Measurements from ENCODE around the gene MSMP.

MSMP gene

GRCh38 chr9:35741740-35742139 lies 12.3 kb downstream of the MSMP start:
- no peak for DNase-seq

- DNase-seq, result no peak
Observed at GRCh38 chr9:35740243-35740642, 13.8 kb downstream of the MSMP start.

- DNase-seq, result no peak
Observed at GRCh38 chr9:35738924-35739323, 15.2 kb downstream of the MSMP start.

- no peak for DNase-seq
Observed at GRCh38 chr9:35738186-35738585, 15.9 kb downstream of the MSMP start.

- no peak for DNase-seq
Observed at GRCh38 chr9:35737143-35737542, 16.9 kb downstream of the MSMP start.

- no peak for DNase-seq
Observed at GRCh38 chr9:35736201-35736633, 17.9 kb downstream of the MSMP start.

- DNase-seq, result no peak
Observed at GRCh38 chr9:35734096-35734495, 20.0 kb downstream of the MSMP start.

GRCh38 chr9:35732800-35733541 lies 21.1 kb downstream of the MSMP start:
- DNase-seq, result no peak

- peak; percentile 93 for DNase-seq
Observed at GRCh38 chr9:35732185-35732799, 21.8 kb downstream of the MSMP start, which contains the start of the genes CREB3 and TLN1. TSS of gene CREB3 (plus strand) at chr9:35732666. CDS start at chr9:35732773, 107 bp downstream. TSS of gene TLN1 (minus strand) at chr9:35732195. CDS start at chr9:35725694, 6,501 bp downstream.

- no peak for DNase-seq
Observed at GRCh38 chr9:35731415-35732184, 22.5 kb downstream of the MSMP start.

- DNase-seq, result no peak
Observed at GRCh38 chr9:35730486-35730854, 23.6 kb downstream of the MSMP start.

GRCh38 chr9:35729700-35730485 lies 24.2 kb downstream of the MSMP start:
- DNase-seq, result no peak

- no peak for DNase-seq
Observed at GRCh38 chr9:35729101-35729500, 25.0 kb downstream of the MSMP start.

- peak; percentile 11 for DNase-seq
Observed at GRCh38 chr9:35728041-35728971, 25.8 kb downstream of the MSMP start.

- DNase-seq, result no peak
Observed at GRCh38 chr9:35727676-35728040, 26.4 kb downstream of the MSMP start.

- no peak for DNase-seq
Observed at GRCh38 chr9:35726931-35727330, 27.1 kb downstream of the MSMP start.

- no peak for DNase-seq
Observed at GRCh38 chr9:35725362-35725761, 28.7 kb downstream of the MSMP start.

GRCh38 chr9:35723908-35724307 lies 30.2 kb downstream of the MSMP start:
- no peak for DNase-seq

GRCh38 chr9:35723426-35723825 lies 30.6 kb downstream of the MSMP start:
- no peak for DNase-seq

GRCh38 chr9:35719546-35719945 lies 34.5 kb downstream of the MSMP start:
- no peak for DNase-seq

- DNase-seq, result peak; percentile 14
Observed at GRCh38 chr9:35718721-35719511, 35.2 kb downstream of the MSMP start.
